ENCODE results near the gene CREB3L4. TPM values are rescaled to one million over a fixed set of nuclear protein-coding genes. Genes with fewer than 3 reads are reported as not detected.

Gene CREB3L4
- total RNA-seq, 2 experiments from 2014 or later, result 17.0 to 28.2 TPM

- intact Hi-C loops (cut with micrococcal nuclease; ENCODE audit: unreplicated experiment), result loop anchor here (1.0 to 10.0 kb wide), 6 partner anchors 39 to 471 kb away; partner anchors contain the start of gene DENND4B
- peak within 1 kb of the TSS; percentile 43 for H3K4me3 ChIP-seq (ENCODE audit: low read depth, low read length, poor library complexity, severe bottlenecking)
Observed at GRCh38 chr1:153985941-153986761, 18.4 kb downstream of the CREB3L4 start, which contains the start of gene RAB13. RAB13 (minus strand) TSS chr1:153986339; CDS start chr1:153986236, 103 bp downstream.

GRCh38 chr1:153987621-153988020 is 19.9 kb downstream of the CREB3L4 start:
- intact Hi-C loops (cut with micrococcal nuclease; ENCODE audit: unreplicated experiment), result loop anchor here (2.0 to 10.0 kb wide), 4 partner anchors 41 to 473 kb away; partner anchors contain the start of gene DENND4B
- peak overlapping the region; percentile 77 for H3K27ac ChIP-seq (ENCODE audit: low read depth, low read length, poor library complexity, severe bottlenecking)
- peak overlapping the region; percentile 98; the same call in 1 of the 2 replicates for H2AFZ ChIP-seq (ENCODE audit: low read length)
- H3K4me1 ChIP-seq (ENCODE audit: insufficient read depth, low read length, poor library complexity, severe bottlenecking), result peaks cover 47% of the 10 kb centered on the region
- H3K79me2 ChIP-seq (ENCODE audit: insufficient read depth, low read depth, low read length), result peaks cover 21% of the 10 kb centered on the region
- H3K4me2 ChIP-seq (ENCODE audit: low read length), result peak overlapping the region; percentile 64
- no TSS peak for BruUV-seq (replicated peaks)
- ChIA-PET CTCF (ENCODE audit: unreplicated experiment) (interaction anchor here (0.7 to 1.7 kb wide), 7 partner anchors 10 to 415 kb away, joined by 3 to 6 read pairs (median 4); partner anchors contain the start of gene JTB), POLR2A (interaction anchor here (0.6 to 1.9 kb wide), 5 partner anchors 11 to 874 kb away, joined by 3 to 6 read pairs (median 3); no protein-coding TSS in a partner anchor)
- H3K9me3 ChIP-seq (ENCODE audit: low read length), result no peaks in the 10 kb centered on the region; the same call in 1 of the 2 replicates
- TF ChIP-seq EZH2phosphoT487 (IDR thresholded peaks at IDR 0.05; ENCODE audit: borderline replicate concordance, low read depth, low read length), result no peak
- no peak for TF ChIP-seq CTCF (conservative IDR thresholded peaks at IDR 0.05; ENCODE audit: low read length)
- peaks cover 2% of the 10 kb centered on the region; the same call in 1 of the 2 replicates for H4K20me1 ChIP-seq (ENCODE audit: insufficient read depth, low read length)
- no peaks in the 10 kb centered on the region for H3K9me2 ChIP-seq (ENCODE audit: insufficient read depth, low read length)
- no peak overlapping the region for H3K4me3 ChIP-seq (ENCODE audit: low read depth, low read length, poor library complexity, severe bottlenecking)
- DNase-seq (ENCODE audit: low spot score), result no peak
- H3K36me3 ChIP-seq (ENCODE audit: insufficient read depth, low read length), result peaks cover 19% of the 10 kb centered on the region

More at GRCh38 chr1:153985941-153986761, 18.4 kb downstream of the CREB3L4 start, which contains the start of gene RAB13:
- H3K4me2 ChIP-seq (ENCODE audit: low read length), result peak within 1 kb of the TSS; percentile 64
- H3K79me2 ChIP-seq (ENCODE audit: insufficient read depth, low read depth, low read length), result peaks cover 6% of the 10 kb centered on the region
- no peaks in the 10 kb centered on the region for H4K20me1 ChIP-seq (ENCODE audit: insufficient read depth, low read length)
- H3K9me3 ChIP-seq (ENCODE audit: low read length), result no peaks in the 10 kb centered on the region
- H3K27ac ChIP-seq (ENCODE audit: low read depth, low read length, poor library complexity, severe bottlenecking), result peak within 1 kb of the TSS; percentile 77
- TF ChIP-seq CTCF (conservative IDR thresholded peaks at IDR 0.05; ENCODE audit: low read length), result no peak
- DNase-seq (ENCODE audit: low spot score), result no peak
- H2AFZ ChIP-seq (ENCODE audit: low read length), result peak within 1 kb of the TSS; percentile 98
- no peaks in the 10 kb centered on the region for H3K9me2 ChIP-seq (ENCODE audit: insufficient read depth, low read length)
- ChIA-PET CTCF (ENCODE audit: unreplicated experiment) (interaction anchor here (0.6 to 1.7 kb wide), 7 partner anchors 8 to 454 kb away, joined by 3 to 6 read pairs (median 3); partner anchors contain the start of gene JTB), POLR2A (interaction anchor here (0.9 to 1.9 kb wide), 7 partner anchors 8 to 220 kb away, joined by 3 to 5 read pairs (median 4); partner anchors contain the start of genes JTB and SLC39A1)
- H3K36me3 ChIP-seq (ENCODE audit: insufficient read depth, low read length), result peaks cover 5% of the 10 kb centered on the region
- BruUV-seq (replicated peaks), result no TSS peak
- peaks cover 37% of the 10 kb centered on the region for H3K4me1 ChIP-seq (ENCODE audit: insufficient read depth, low read length, poor library complexity, severe bottlenecking)

Measured in OCI-LY7 (cell line).